Smooth muscle cell (in vitro differentiated cells): ENCODE data around the gene RBM5. TPM values are rescaled to one million over a fixed set of nuclear protein-coding genes. Genes with fewer than 3 reads are reported as not detected.

Source experiments
- DNase-seq: peaks from one replicate; lab custom pipeline; 2025; ENCODE audit not compliant: unreplicated experiment; lab: John Stamatoyannopoulos, UW
- H2AFZ ChIP-seq: fragments of 200-600 bp; sonication (generic); 2 replicates; pipeline ENCODE4 v1.6.0; 2016; ENCODE audit warnings: antibody characterized with exemption, low read depth, mild to moderate bottlenecking
- H3F3A ChIP-seq: fragments of 200-600 bp; sonication (generic); 2 replicates; pipeline ENCODE4 v1.6.0; 2017; ENCODE audit warnings: antibody characterized with exemption, low read depth
- H3K27ac ChIP-seq: fragments of 200-600 bp; sonication (generic); 2 replicates; pipeline ENCODE4 v1.5.1; 2016; ENCODE audit warnings: low read depth, mild to moderate bottlenecking
- H3K27me3 ChIP-seq: fragments of 200-600 bp; sonication (generic); 2 replicates; pipeline ENCODE4 v1.6.1; 2016; ENCODE audit warnings: low read depth, mild to moderate bottlenecking
- H3K36me3 ChIP-seq: fragments of 200-600 bp; sonication (generic); 2 replicates; pipeline ENCODE4 v1.5.1; 2016; ENCODE audit warnings: low read depth
- H3K4me1 ChIP-seq: fragments of 200-600 bp; sonication (generic); 2 replicates; pipeline ENCODE4 v1.5.1; 2016; ENCODE audit warnings: low read depth
- H3K4me2 ChIP-seq: fragments of 200-600 bp; sonication (generic); 2 replicates; pipeline ENCODE4 v1.6.0; 2016; ENCODE audit warnings: mild to moderate bottlenecking
- H3K4me3 ChIP-seq: fragments of 200-600 bp; sonication (generic); 2 replicates; pipeline ENCODE4 v1.5.1; 2016; ENCODE audit warnings: mild to moderate bottlenecking
- H3K79me2 ChIP-seq: fragments of 200-600 bp; sonication (generic); 2 replicates; pipeline ENCODE4 v1.6.0; 2016; ENCODE audit warnings: low read depth, mild to moderate bottlenecking
- H3K9ac ChIP-seq: fragments of 200-600 bp; sonication (generic); 2 replicates; pipeline ENCODE4 v1.6.0; 2016; ENCODE audit warnings: low read depth
- H3K9me3 ChIP-seq: fragments of 200-600 bp; sonication (generic); replicated peaks from 2 replicates; pipeline ENCODE4 v1.5.1; 2016; ENCODE audit warnings: low read depth
- H4K20me1 ChIP-seq: fragments of 200-600 bp; sonication (generic); 2 replicates; pipeline ENCODE4 v1.6.0; 2016; ENCODE audit warnings: low read depth
- CTCF ChIP-seq: fragments of 200-600 bp; sonication (generic); IDR thresholded peaks from 2 replicates; pipeline ENCODE4 v1.5.1; 2017; ENCODE audit warnings: borderline replicate concordance, mild to moderate bottlenecking, antibody characterized with exemption; ENCODE audit not compliant: insufficient read depth, poor library complexity, severe bottlenecking
- WGBS: methylation state at CpG from one replicate; pipeline ENCODE4 v1.1.7; 2016; ENCODE audit warnings: low lambda C conversion rate; 5-methylcytosine and 5-hydroxymethylcytosine counted together
- polyA plus RNA-seq: library from polyadenylated mRNA; unstranded; fragments of >200 nt; fragmentation: Nextera tagmentation; extraction: Ambion mirVana; gene quantifications from 2 replicates; pipeline ENCODE4 v1.2.1, GENCODE V29; 2016
- total RNA-seq: library from RNA; depleted of rRNA; stranded (reverse); fragments of >200 nt; gene quantifications from 2 replicates; pipeline ENCODE4 v1.2.3, GENCODE V29; 2014

RBM5 gene
- total and polyA plus RNA-seq, 2 experiments from 2014 or later = 56.0 to 151 TPM

GRCh38 chr3:50102558-50102957 lies 13.8 kb downstream of the RBM5 start:
- H2AFZ ChIP-seq = no peak overlapping the region
- no peak overlapping the region for H3K27ac ChIP-seq
- 94% methylated on average over 7 of the region's 7 CpGs for WGBS
- no peak overlapping the region for H3K4me2 ChIP-seq
- H4K20me1 ChIP-seq = peaks cover 98% of the 10 kb centered on the region
- H3F3A ChIP-seq = peaks cover 29% of the 10 kb centered on the region
- H3K79me2 ChIP-seq = peaks cover 7% of the 10 kb centered on the region
- TF ChIP-seq CTCF = no peak
- H3K27me3 ChIP-seq = no peaks in the 10 kb centered on the region
- no peak overlapping the region for H3K9ac ChIP-seq
- no peak overlapping the region for H3K4me3 ChIP-seq
- no peak for DNase-seq
- peaks cover 14% of the 10 kb centered on the region for H3K4me1 ChIP-seq
- H3K9me3 ChIP-seq = no peaks in the 10 kb centered on the region
- peaks cover 48% of the 10 kb centered on the region for H3K36me3 ChIP-seq

- Histone ChIP-seq H3K4me3 (no peak overlapping the region), H3K27ac (no peak overlapping the region), H3K4me1 (no peaks in the 10 kb centered on the region), H3K36me3 (peaks cover 75% of the 10 kb centered on the region), H3K9me3 (no peaks in the 10 kb centered on the region), H3K4me2 (no peak overlapping the region), H3K27me3 (no peaks in the 10 kb centered on the region), H3F3A (peaks cover 50% of the 10 kb centered on the region), H4K20me1 (peaks cover 96% of the 10 kb centered on the region), H3K9ac (no peak overlapping the region), H3K79me2 (no peaks in the 10 kb centered on the region), H2AFZ (no peak overlapping the region)
- TF ChIP-seq CTCF = no peak
- DNase-seq = no peak
- 93% methylated on average over 5 of the region's 5 CpGs for WGBS
Measured at GRCh38 chr3:50111757-50112156, 23.0 kb downstream of the RBM5 start.

- peaks cover 73% of the 10 kb centered on the region for H3K36me3 ChIP-seq
- TF ChIP-seq CTCF = no peak
- H4K20me1 ChIP-seq = peaks cover 96% of the 10 kb centered on the region
Measured at GRCh38 chr3:50112462-50112861, 23.7 kb downstream of the RBM5 start.

GRCh38 chr3:50117120-50117519 lies 28.4 kb downstream of the RBM5 start:
- Histone ChIP-seq H3K36me3 (peaks cover 55% of the 10 kb centered on the region), H4K20me1 (peaks cover 98% of the 10 kb centered on the region)
- 94% methylated on average over 8 of the region's 8 CpGs for WGBS

More at GRCh38 chr3:50112462-50112861, 23.7 kb downstream of the RBM5 start:
- no peak overlapping the region for H2AFZ ChIP-seq
- H3K4me2 ChIP-seq = no peak overlapping the region
- H3K4me3 ChIP-seq = no peak overlapping the region
- H3K4me1 ChIP-seq = no peaks in the 10 kb centered on the region
- 99% methylated on average over 3 of the region's 3 CpGs for WGBS
- no peaks in the 10 kb centered on the region for H3K79me2 ChIP-seq
- H3K27me3 ChIP-seq = no peaks in the 10 kb centered on the region
- no peak overlapping the region for H3K9ac ChIP-seq
- peaks cover 47% of the 10 kb centered on the region for H3F3A ChIP-seq
- DNase-seq = no peak
- H3K9me3 ChIP-seq = no peaks in the 10 kb centered on the region
- H3K27ac ChIP-seq = no peak overlapping the region

More at GRCh38 chr3:50117120-50117519, 28.4 kb downstream of the RBM5 start:
- Histone ChIP-seq H3K79me2 (no peaks in the 10 kb centered on the region), H3K27me3 (no peaks in the 10 kb centered on the region), H3K9ac (no peak overlapping the region), H3F3A (peaks cover 58% of the 10 kb centered on the region), H3K27ac (no peak overlapping the region), H3K9me3 (no peaks in the 10 kb centered on the region), H3K4me3 (no peak overlapping the region), H3K4me2 (no peak overlapping the region), H2AFZ (no peak overlapping the region), H3K4me1 (no peaks in the 10 kb centered on the region)
- DNase-seq = no peak
- TF ChIP-seq CTCF = no peak
